Neural cell (in vitro differentiated cells): Measurements from ENCODE around the gene ECI2. TPM values are rescaled to one million over a fixed set of nuclear protein-coding genes. Genes with fewer than 3 reads are reported as not detected.
"Not testable (repeated sequence)": the region's sequence is repeated elsewhere in the genome, so short reads cannot be mapped to it uniquely, and the experiment has no call there.

Experiments used
- H2AFZ ChIP-seq: fragments of 200-600, 300-800 bp; sonication (generic), shearing (Covaris generic); 2 replicates; pipeline ENCODE4 v1.6.0; 2014; ENCODE audit warnings: low read depth, mild to moderate bottlenecking, antibody characterized with exemption, low read length, moderate library complexity
- H3F3A ChIP-seq: fragments of 200-600 bp; shearing (Covaris generic); 2 replicates; pipeline ENCODE4 v1.6.1; 2016; ENCODE audit warnings: mild to moderate bottlenecking, moderate library complexity, mixed read lengths, antibody characterized with exemption, low read length; ENCODE audit not compliant: insufficient read depth, poor library complexity, severe bottlenecking
- H3K27ac ChIP-seq: fragments of 200-600, 300-800 bp; sonication (generic), shearing (Covaris generic); 2 replicates; pipeline ENCODE4 v1.5.1; 2014; ENCODE audit warnings: mild to moderate bottlenecking, low read length, moderate library complexity
- H3K27me3 ChIP-seq: fragments of 300-800, 200-600 bp; sonication (generic), shearing (Covaris generic); 2 replicates; pipeline ENCODE4 v1.6.0; 2014; ENCODE audit warnings: mild to moderate bottlenecking, low read depth, low read length, moderate library complexity; ENCODE audit not compliant: insufficient read depth
- H3K36me3 ChIP-seq: fragments of 300-800, 200-600 bp; sonication (generic), shearing (Covaris generic); 2 replicates; pipeline ENCODE4 v1.5.1; 2014; ENCODE audit warnings: mild to moderate bottlenecking, antibody characterized with exemption, low read length, moderate library complexity; ENCODE audit not compliant: insufficient read depth
- H3K4me2 ChIP-seq: fragments of 300-800, 200-600 bp; sonication (generic), shearing (Covaris generic); 2 replicates; pipeline ENCODE4 v1.6.0; 2014; ENCODE audit warnings: mild to moderate bottlenecking, low read length
- H3K4me3 ChIP-seq: fragments of 300-800, 200-600 bp; sonication (generic), shearing (Covaris generic); 2 replicates; pipeline ENCODE4 v1.5.1; 2014; ENCODE audit warnings: mild to moderate bottlenecking, low read length, moderate library complexity
- H3K79me2 ChIP-seq: fragments of 200-600 bp; shearing (Covaris generic); replicated peaks from 2 replicates; pipeline ENCODE4 v1.6.0; 2014; ENCODE audit warnings: mild to moderate bottlenecking, low read length, moderate library complexity; ENCODE audit not compliant: insufficient read depth
- H3K9ac ChIP-seq: fragments of 300-800, 200-600 bp; sonication (generic), shearing (Covaris generic); 2 replicates; pipeline ENCODE4 v1.6.1; 2016; ENCODE audit warnings: mild to moderate bottlenecking, low read length, mixed read lengths
- H3K9me2 ChIP-seq: fragments of 200-600 bp; shearing (Covaris generic); 2 replicates; pipeline ENCODE4 v1.6.1; 2016; ENCODE audit warnings: mild to moderate bottlenecking, low read length, mixed read lengths; ENCODE audit not compliant: insufficient read depth
- H3K9me3 ChIP-seq: fragments of 200-600, 300-800 bp; sonication (generic), shearing (Covaris generic); 2 replicates; pipeline ENCODE4 v1.6.1; 2016; ENCODE audit warnings: mild to moderate bottlenecking, mixed run types, low read length, moderate library complexity, mixed read lengths
- H4K20me1 ChIP-seq: fragments of 200-600 bp; shearing (Covaris generic); 2 replicates; pipeline ENCODE4 v1.6.1; 2016; ENCODE audit warnings: mild to moderate bottlenecking, mixed run types; ENCODE audit not compliant: insufficient read depth
- CTCF ChIP-seq: fragments of 450-650 bp; IDR thresholded peaks from 2 replicates; pipeline ENCODE4 v1.5.1; 2014; ENCODE audit warnings: antibody characterized with exemption, mild to moderate bottlenecking, moderate library complexity; ENCODE audit not compliant: poor library complexity, severe bottlenecking
- EP300 ChIP-seq: fragments of 450-650 bp; conservative IDR thresholded peaks from 2 replicates; pipeline ENCODE4 v1.6.1; 2014; ENCODE audit warnings: antibody characterized with exemption, mild to moderate bottlenecking, moderate library complexity; ENCODE audit not compliant: poor library complexity, severe bottlenecking
- EZH2 ChIP-seq: fragments of 200-600, 300-800 bp; shearing (Covaris generic), sonication (generic); IDR thresholded peaks from 2 replicates; pipeline ENCODE4 v1.6.1; 2014; ENCODE audit warnings: antibody characterized with exemption, low read length, borderline replicate concordance, mild to moderate bottlenecking; ENCODE audit not compliant: insufficient read depth, poor library complexity, severe bottlenecking
- MXI1 ChIP-seq: fragments of 450-650 bp; conservative IDR thresholded peaks from 2 replicates; pipeline ENCODE4 v1.6.1; 2014; ENCODE audit warnings: antibody characterized with exemption, mild to moderate bottlenecking; ENCODE audit not compliant: poor library complexity, severe bottlenecking
- POLR2AphosphoS5 ChIP-seq: IDR thresholded peaks from 2 replicates; pipeline ENCODE4 v1.6.1; 2012
- RAD21 ChIP-seq: fragments of 450-650 bp; conservative IDR thresholded peaks from 2 replicates; pipeline ENCODE4 v1.6.1; 2014; ENCODE audit warnings: antibody characterized with exemption, mild to moderate bottlenecking, moderate library complexity
- SMC3 ChIP-seq: fragments of 450-650 bp; conservative IDR thresholded peaks from 2 replicates; pipeline ENCODE4 v1.6.1; 2014; ENCODE audit warnings: antibody characterized with exemption, mild to moderate bottlenecking, moderate library complexity; ENCODE audit not compliant: poor library complexity
- TAF1 ChIP-seq: IDR thresholded peaks from 2 replicates; pipeline ENCODE4 v1.6.1; 2012; ENCODE audit warnings: low read depth
- polyA plus RNA-seq: library from polyadenylated mRNA; depleted of rRNA; stranded (reverse); fragments of >200 nt; gene quantifications from 2 replicates; pipeline ENCODE4 v1.2.3, GENCODE V29; 2014
- TF ChIP-seq, protein P1 (sequence below): IDR thresholded peaks from 2 replicates; pipeline ENCODE4 v1.6.1; 2012; ENCODE audit warnings: borderline replicate concordance

Gene ECI2
- polyA plus RNA-seq, 1 donor from 2014 or later: 27.5 TPM

- Histone ChIP-seq H3K9me2 (no peaks in the 10 kb centered on the region), H3K9me3 (peaks cover 2% of the 10 kb centered on the region), H3K9ac (no peak overlapping the region), H3K4me3 (no peak overlapping the region), H3F3A (no peaks in the 10 kb centered on the region), H3K27ac (no peak overlapping the region), H3K4me2 (no peak overlapping the region), H3K27me3 (no peaks in the 10 kb centered on the region), H3K36me3 (peaks cover 10% of the 10 kb centered on the region), H3K79me2 (no peaks in the 10 kb centered on the region), H4K20me1 (no peaks in the 10 kb centered on the region), H2AFZ (no peak overlapping the region)
- TF ChIP-seq CTCF: no peak
- TF ChIP-seq SMC3: no peak
- no peak for TF ChIP-seq EZH2
- no peak for TF ChIP-seq MXI1
- no peak for TF ChIP-seq EP300
- TF ChIP-seq TAF1: no peak
- peak; percentile 10 for TF ChIP-seq POLR2AphosphoS5
These were observed 21.7 kb downstream of the ECI2 start for GRCh38 chr6:4113649-4114048.

DNA sequence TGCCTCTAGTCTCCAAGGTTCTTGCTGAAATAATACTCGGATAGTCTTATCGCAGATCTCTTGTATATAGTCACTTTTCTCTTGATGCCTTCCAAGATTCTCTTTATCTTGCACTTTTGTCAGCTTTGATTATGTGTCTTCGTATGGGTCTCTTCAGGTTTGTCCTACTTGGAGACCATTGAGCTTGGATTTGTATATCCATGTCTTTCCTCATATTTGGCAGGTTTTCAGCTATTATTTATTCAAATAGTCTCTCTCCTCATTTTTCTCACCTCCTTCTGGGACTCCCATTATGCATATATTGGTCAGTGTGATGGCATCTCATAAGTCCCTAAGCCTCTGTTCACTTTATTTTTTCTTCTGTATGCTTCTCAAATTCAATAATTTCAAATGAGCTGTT, 23.0 kb downstream of the ECI2 start:
- Histone ChIP-seq H3K9ac (no peak overlapping the region), H3K9me2 (no peaks in the 10 kb centered on the region), H3F3A (no peaks in the 10 kb centered on the region), H4K20me1 (no peaks in the 10 kb centered on the region), H3K36me3 (peaks cover 8% of the 10 kb centered on the region), H2AFZ (no peak overlapping the region), H3K9me3 (peaks cover 2% of the 10 kb centered on the region), H3K79me2 (no peaks in the 10 kb centered on the region), H3K27me3 (no peaks in the 10 kb centered on the region), H3K27ac (no peak overlapping the region), H3K4me3 (no peak overlapping the region), H3K4me2 (no peak overlapping the region)
- no peak for TF ChIP-seq RAD21
- TF ChIP-seq TAF1: no peak
- TF ChIP-seq, protein P1, sequence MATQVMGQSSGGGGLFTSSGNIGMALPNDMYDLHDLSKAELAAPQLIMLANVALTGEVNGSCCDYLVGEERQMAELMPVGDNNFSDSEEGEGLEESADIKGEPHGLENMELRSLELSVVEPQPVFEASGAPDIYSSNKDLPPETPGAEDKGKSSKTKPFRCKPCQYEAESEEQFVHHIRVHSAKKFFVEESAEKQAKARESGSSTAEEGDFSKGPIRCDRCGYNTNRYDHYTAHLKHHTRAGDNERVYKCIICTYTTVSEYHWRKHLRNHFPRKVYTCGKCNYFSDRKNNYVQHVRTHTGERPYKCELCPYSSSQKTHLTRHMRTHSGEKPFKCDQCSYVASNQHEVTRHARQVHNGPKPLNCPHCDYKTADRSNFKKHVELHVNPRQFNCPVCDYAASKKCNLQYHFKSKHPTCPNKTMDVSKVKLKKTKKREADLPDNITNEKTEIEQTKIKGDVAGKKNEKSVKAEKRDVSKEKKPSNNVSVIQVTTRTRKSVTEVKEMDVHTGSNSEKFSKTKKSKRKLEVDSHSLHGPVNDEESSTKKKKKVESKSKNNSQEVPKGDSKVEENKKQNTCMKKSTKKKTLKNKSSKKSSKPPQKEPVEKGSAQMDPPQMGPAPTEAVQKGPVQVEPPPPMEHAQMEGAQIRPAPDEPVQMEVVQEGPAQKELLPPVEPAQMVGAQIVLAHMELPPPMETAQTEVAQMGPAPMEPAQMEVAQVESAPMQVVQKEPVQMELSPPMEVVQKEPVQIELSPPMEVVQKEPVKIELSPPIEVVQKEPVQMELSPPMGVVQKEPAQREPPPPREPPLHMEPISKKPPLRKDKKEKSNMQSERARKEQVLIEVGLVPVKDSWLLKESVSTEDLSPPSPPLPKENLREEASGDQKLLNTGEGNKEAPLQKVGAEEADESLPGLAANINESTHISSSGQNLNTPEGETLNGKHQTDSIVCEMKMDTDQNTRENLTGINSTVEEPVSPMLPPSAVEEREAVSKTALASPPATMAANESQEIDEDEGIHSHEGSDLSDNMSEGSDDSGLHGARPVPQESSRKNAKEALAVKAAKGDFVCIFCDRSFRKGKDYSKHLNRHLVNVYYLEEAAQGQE: no peak
- TF ChIP-seq MXI1: no peak
- no peak for TF ChIP-seq POLR2AphosphoS5
- no peak for TF ChIP-seq SMC3
- TF ChIP-seq EP300: no peak
- no peak for TF ChIP-seq EZH2

DNA sequence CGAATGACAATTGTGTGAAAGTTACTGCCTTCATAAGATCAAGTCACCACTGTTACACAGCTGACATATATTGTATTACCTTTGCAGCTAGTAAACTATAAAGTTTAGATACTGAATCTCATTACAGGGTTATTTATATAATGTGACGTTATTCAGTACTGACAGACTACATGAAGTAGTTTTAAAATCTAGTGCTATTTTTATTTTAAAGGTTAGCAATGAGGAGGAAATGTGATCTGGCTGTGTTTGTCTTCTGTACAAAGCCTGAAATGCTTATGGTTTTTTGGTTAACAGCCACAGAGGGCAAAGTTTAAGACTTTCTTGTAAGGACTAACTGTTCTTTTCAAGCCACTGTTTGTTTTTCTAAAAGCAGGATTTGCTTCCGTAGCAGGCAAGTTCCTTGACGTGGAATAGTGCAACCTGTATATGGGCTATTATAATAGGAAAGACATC, 26.0 kb downstream of the ECI2 start:
- H3K4me3 ChIP-seq, H2AFZ ChIP-seq, H3K36me3 ChIP-seq, H3K27ac ChIP-seq, H3K9me2 ChIP-seq, H3F3A ChIP-seq, H3K9me3 ChIP-seq, H3K4me2 ChIP-seq, H3K79me2 ChIP-seq, H3K9ac ChIP-seq, H3K27me3 ChIP-seq, H4K20me1 ChIP-seq: not testable (repeated sequence)
